Measurements from ENCODE around the gene TRAF3. TPM values are rescaled to one million over a fixed set of nuclear protein-coding genes. Genes with fewer than 3 reads are reported as not detected.

TRAF3 gene
- total RNA-seq, 2 donors from 2014 or later: 14.5 to 28.7 TPM

- peaks cover 0 to 1% of the 10 kb centered on the region in 2 donors for H3K4me1 ChIP-seq (ENCODE audit: control insufficient read depth in 1 of 2, low read depth in 2 of 2)
- no peak for TF ChIP-seq CTCF (IDR thresholded peaks at IDR 0.05)
- no peak overlapping the region for H3K27ac ChIP-seq
- DNase-seq (ENCODE audit: low spot score): no peak
- no peak overlapping the region for H3K4me3 ChIP-seq
- H3K27me3 ChIP-seq (replicated peaks; ENCODE audit: insufficient read depth): peaks cover 1% of the 10 kb centered on the region
- H3K9me3 ChIP-seq: no peaks in the 10 kb centered on the region
- H3K36me3 ChIP-seq: peaks cover 37% of the 10 kb centered on the region
- ATAC-seq (ENCODE audit: insufficient number of reproducible peaks, low FRiP score, low read depth): no peak
These were observed 158.5 kb downstream of the TRAF3 start for GRCh38 chr14:102935756-102936155.

GRCh38 chr14:102937331-102938175, 160.3 kb downstream of the TRAF3 start:
- no peak for DNase-seq (ENCODE audit: low spot score)
- no peak for ATAC-seq (ENCODE audit: insufficient number of reproducible peaks, low FRiP score, low read depth)
- no peaks in the 10 kb centered on the region for H3K9me3 ChIP-seq
- no peaks in the 10 kb centered on the region for H3K27me3 ChIP-seq (replicated peaks; ENCODE audit: insufficient read depth)
- TF ChIP-seq CTCF (IDR thresholded peaks at IDR 0.05): no peak
- H3K27ac ChIP-seq: no peak overlapping the region
- peaks cover 53% of the 10 kb centered on the region for H3K36me3 ChIP-seq
- H3K4me1 ChIP-seq (ENCODE audit: control insufficient read depth in 1 of 2, low read depth in 2 of 2): no peaks in the 10 kb centered on the region
- no peak overlapping the region for H3K4me3 ChIP-seq

- H3K4me1 ChIP-seq (ENCODE audit: control insufficient read depth in 1 of 2, low read depth in 2 of 2): no peaks in the 10 kb centered on the region
- no peaks in the 10 kb centered on the region for H3K27me3 ChIP-seq (replicated peaks; ENCODE audit: insufficient read depth)
- H3K9me3 ChIP-seq: no peaks in the 10 kb centered on the region
- TF ChIP-seq CTCF (IDR thresholded peaks at IDR 0.05): no peak
- DNase-seq (ENCODE audit: low spot score) (no peak), ATAC-seq (ENCODE audit: insufficient number of reproducible peaks, low FRiP score, low read depth) (no peak)
- no peak overlapping the region for H3K4me3 ChIP-seq
- H3K36me3 ChIP-seq: peaks cover 60% of the 10 kb centered on the region
- H3K27ac ChIP-seq: no peak overlapping the region
These were observed 160.9 kb downstream of the TRAF3 start for GRCh38 chr14:102938191-102938590.

- H3K4me3 ChIP-seq: no peak overlapping the region
- no peaks in the 10 kb centered on the region for H3K4me1 ChIP-seq (ENCODE audit: control insufficient read depth in 1 of 2, low read depth in 2 of 2)
- DNase-seq (ENCODE audit: low spot score): no peak
- TF ChIP-seq CTCF (IDR thresholded peaks at IDR 0.05): no peak
- no peak for ATAC-seq (ENCODE audit: insufficient number of reproducible peaks, low FRiP score, low read depth)
- no peak overlapping the region for H3K27ac ChIP-seq
- H3K36me3 ChIP-seq: peaks cover 65% of the 10 kb centered on the region
- H3K27me3 ChIP-seq (replicated peaks; ENCODE audit: insufficient read depth): no peaks in the 10 kb centered on the region
- no peaks in the 10 kb centered on the region for H3K9me3 ChIP-seq
These were observed 162.1 kb downstream of the TRAF3 start for GRCh38 chr14:102939329-102939728.

- no peaks in the 10 kb centered on the region for H3K9me3 ChIP-seq
- DNase-seq (ENCODE audit: low spot score) (no peak), ATAC-seq (ENCODE audit: insufficient number of reproducible peaks, low FRiP score, low read depth) (no peak)
- peaks cover 71% of the 10 kb centered on the region for H3K36me3 ChIP-seq
- no peaks in the 10 kb centered on the region for H3K27me3 ChIP-seq (replicated peaks; ENCODE audit: insufficient read depth)
- no peak overlapping the region for H3K4me3 ChIP-seq
- TF ChIP-seq CTCF (IDR thresholded peaks at IDR 0.05): no peak
- H3K27ac ChIP-seq: no peak overlapping the region
- H3K4me1 ChIP-seq (ENCODE audit: control insufficient read depth in 1 of 2, low read depth in 2 of 2): no peaks in the 10 kb centered on the region
These were observed 162.7 kb downstream of the TRAF3 start for GRCh38 chr14:102939820-102940561.
